IPS-18c (cell line): Measurements from ENCODE around the gene ASRGL1.
"Not testable (repeated sequence)": the region's sequence is repeated elsewhere in the genome, so short reads cannot be mapped to it uniquely, and the experiment has no call there.

ENCODE experiments used
- H3K4me3 ChIP-seq: 2 replicates; pipeline ENCODE4 v1.7.0; 2013; ENCODE audit warnings: low read depth, mild to moderate bottlenecking, low read length, moderate library complexity; ENCODE audit not compliant: insufficient read depth
- H3K9me3 ChIP-seq: one replicate; pipeline ENCODE4 v1.6.1; 2013; ENCODE audit warnings: mild to moderate bottlenecking, low read length, moderate library complexity; ENCODE audit not compliant: control insufficient read depth, insufficient read depth

ASRGL1 gene

DNA sequence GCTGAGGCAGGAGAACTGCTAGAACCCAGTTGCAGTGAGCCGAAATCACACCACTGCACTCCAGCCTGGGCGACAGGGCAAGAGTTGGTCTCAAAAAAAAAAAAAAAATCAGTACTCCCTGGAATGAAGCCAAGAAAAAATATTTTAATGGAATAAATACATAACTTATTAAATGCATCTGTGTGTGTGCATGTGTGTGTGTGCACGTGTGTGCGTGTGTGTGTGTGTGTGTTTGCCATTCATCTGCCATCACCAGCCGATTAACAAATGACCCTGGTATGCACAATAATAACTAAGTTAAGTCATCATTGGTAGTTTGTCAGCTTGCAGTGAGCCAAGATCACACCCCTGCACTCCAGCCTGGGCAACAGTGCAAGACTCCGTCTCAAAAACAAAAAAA, 46.6 kb downstream of the ASRGL1 start:
- no peak overlapping the region for H3K4me3 ChIP-seq

GRCh38 chr11:62386083-62386482, 48.8 kb downstream of the ASRGL1 start:
- not testable (repeated sequence) for H3K9me3 ChIP-seq, H3K4me3 ChIP-seq

More for the DNA sequence above, 46.6 kb downstream of the ASRGL1 start:
- H3K9me3 ChIP-seq: no peaks in the 10 kb centered on the region

DNA sequence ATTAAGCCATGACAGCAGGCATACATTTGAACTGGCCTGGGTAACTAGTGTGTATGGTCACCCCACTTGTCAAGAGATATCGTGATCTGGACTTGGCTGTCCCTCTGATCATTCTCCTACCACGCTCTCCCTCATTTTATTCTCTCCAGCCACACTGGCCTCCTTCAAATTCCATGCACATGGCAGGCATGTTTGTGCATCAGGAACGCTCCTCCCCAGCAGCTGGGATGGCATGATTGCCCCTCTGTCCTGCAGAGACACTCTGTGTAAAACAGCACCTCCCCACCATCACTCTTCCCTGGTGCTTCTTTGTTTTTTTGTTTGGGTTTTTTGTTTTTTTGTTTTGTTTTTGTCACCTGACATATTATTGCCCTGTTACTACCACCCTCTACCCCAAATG, 50.1 kb downstream of the ASRGL1 start:
- no peaks in the 10 kb centered on the region for H3K9me3 ChIP-seq

GRCh38 chr11:62388999-62389398, 51.8 kb downstream of the ASRGL1 start:
- H3K4me3 ChIP-seq: no peak overlapping the region

More for the DNA sequence above, 50.1 kb downstream of the ASRGL1 start:
- H3K4me3 ChIP-seq: no peak overlapping the region

DNA sequence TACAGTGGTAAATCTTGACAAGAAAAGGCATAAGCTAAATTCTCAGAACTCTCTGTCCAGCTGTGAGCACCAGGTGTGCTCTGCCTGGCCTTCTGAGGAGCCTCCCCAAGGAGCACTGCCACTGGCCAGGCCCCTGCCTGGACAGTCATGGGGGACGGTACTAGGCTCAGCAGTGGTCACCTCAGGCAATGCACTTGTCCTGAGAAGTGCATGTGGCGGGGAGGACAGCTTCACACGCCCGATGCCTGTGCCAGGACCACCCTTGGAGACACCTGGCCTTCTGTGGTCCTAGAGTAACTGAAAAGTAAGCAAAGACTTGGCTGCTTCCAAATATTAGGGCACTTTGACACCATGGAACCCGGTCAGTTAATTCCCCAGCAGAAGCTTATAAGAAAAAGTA, 53.0 kb downstream of the ASRGL1 start:
- no peak overlapping the region for H3K4me3 ChIP-seq
- H3K9me3 ChIP-seq: no peaks in the 10 kb centered on the region

More at GRCh38 chr11:62388999-62389398, 51.8 kb downstream of the ASRGL1 start:
- no peaks in the 10 kb centered on the region for H3K9me3 ChIP-seq

GRCh38 chr11:62390722-62391121, 53.5 kb downstream of the ASRGL1 start:
- Histone ChIP-seq H3K4me3 (no peak overlapping the region), H3K9me3 (no peaks in the 10 kb centered on the region)

DNA sequence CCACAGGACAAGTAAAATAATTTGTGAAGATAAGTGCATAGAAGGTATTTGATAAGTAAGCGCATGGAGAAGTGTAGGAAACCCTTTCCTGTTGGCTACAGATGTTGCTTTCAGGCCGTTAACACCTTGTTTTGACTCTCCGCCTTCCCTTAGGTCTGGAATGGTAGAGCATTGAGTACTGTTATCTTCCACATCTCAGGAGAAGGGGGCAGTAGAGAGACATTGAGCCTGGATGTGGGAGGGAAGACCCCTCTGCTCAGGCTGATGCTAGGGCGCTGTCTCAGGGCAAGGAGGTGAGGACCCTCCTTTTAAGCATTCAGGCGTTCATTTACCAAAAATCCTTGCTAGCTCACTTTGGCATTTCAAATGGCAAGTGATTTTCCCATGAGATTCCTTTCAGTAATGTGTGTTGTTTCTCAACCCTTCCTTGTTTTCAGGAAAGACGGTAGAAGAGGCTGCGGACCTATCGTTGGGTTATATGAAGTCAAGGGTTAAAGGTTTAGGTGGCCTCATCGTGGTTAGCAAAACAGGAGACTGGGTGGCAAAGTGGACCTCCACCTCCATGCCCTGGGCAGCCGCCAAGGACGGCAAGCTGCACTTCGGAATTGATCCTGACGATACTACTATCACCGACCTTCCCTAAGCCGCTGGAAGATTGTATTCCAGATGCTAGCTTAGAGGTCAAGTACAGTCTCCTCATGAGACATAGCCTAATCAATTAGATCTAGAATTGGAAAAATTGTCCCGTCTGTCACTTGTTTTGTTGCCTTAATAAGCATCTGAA, 54.6 kb downstream of the ASRGL1 start:
- H3K4me3 ChIP-seq: no peak overlapping the region
- no peaks in the 10 kb centered on the region for H3K9me3 ChIP-seq

- no peaks in the 10 kb centered on the region for H3K9me3 ChIP-seq
- H3K4me3 ChIP-seq: no peak overlapping the region
These were observed 55.3 kb downstream of the ASRGL1 start for GRCh38 chr11:62392506-62392905.

DNA sequence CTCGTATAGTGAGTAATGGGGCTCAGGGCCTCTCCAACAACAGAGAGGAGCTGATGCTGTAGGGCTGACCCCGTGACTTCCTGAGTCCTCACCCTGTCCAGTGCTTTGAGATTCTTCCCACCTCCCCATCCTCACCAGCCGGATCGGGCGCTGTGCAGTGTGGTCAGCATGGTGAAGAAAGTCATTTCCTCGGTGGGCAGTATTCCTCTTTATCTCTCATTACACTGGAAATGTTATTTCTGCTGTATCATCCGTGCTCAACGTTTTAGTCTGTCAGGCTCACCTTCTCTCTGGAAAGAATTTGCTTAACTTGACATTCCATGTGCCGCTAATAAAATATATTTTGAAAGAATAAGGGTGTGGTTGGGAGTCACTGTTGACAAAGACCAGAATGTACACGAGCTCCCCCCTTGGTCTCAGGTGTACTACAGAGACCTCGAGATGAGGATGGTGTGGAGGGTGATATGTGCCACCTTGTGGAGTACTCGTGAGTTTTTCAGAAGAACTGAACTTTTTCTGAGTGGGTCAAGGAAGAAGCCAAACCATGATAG, 55.9 kb downstream of the ASRGL1 start:
- H3K4me3 ChIP-seq: no peak overlapping the region
- H3K9me3 ChIP-seq: no peaks in the 10 kb centered on the region

DNA sequence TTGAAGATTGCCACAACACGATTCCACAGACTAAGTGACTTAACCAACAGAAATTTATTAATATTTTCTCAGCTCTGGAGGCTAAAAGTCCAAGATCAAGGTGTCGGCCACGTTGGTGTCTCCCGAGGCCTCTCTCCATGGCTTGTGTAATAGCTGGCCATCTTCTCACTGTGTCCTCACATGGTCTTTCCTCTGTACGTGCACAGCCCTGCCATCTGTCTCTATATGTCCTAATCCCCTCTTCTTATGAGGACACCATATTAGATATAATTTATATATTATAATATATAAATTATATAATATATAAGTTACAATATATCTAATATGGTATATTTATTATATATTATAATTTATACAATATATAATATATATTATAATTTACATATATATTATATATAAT, 56.5 kb downstream of the ASRGL1 start:
- Histone ChIP-seq H3K9me3 (no peaks in the 10 kb centered on the region), H3K4me3 (no peak overlapping the region)

DNA sequence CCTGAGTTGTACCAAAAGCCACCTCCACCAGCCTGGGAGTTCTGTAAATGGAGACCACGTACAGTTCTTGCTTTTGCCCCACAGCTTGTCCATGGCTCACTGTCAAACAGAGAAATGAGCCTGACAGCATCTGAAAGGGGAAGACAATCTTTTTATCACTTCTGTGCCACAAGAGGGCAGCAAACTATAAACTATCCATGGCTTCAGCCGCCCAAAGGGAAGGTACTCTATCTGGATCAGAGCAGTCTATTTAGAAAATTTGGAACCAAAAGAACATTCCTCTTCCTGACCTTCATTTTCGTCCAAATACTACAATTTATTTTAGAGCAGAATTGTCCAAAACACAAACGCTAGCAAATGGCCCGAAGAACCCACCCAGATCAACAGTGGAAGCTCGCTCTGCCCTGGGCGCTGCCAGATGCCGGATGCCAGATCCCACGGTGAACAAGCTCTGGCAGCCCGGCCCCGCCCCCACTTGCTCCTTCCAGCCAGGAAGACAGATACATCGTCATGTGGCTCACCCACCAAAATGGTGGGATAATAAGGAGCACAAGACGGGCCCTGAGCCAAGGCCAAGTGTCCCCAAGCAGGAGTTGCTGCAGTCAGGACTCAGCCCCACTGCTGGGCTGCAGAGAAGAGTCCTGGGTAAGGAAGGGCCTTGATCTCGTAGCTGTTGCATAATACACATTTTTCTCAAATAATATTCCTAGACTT, 57.7 kb downstream of the ASRGL1 start:
- Histone ChIP-seq H3K4me3 (no peak overlapping the region), H3K9me3 (no peaks in the 10 kb centered on the region)

- H3K4me3 ChIP-seq: no peak overlapping the region
- H3K9me3 ChIP-seq: no peaks in the 10 kb centered on the region
These were observed 58.8 kb downstream of the ASRGL1 start for GRCh38 chr11:62395885-62396551.

- H3K9me3 ChIP-seq: no peaks in the 10 kb centered on the region
- H3K4me3 ChIP-seq: no peak overlapping the region
These were observed 61.1 kb downstream of the ASRGL1 start for GRCh38 chr11:62398011-62398994.

GRCh38 chr11:62399172-62399877, 62.1 kb downstream of the ASRGL1 start:
- H3K9me3 ChIP-seq: no peaks in the 10 kb centered on the region
- H3K4me3 ChIP-seq: no peak overlapping the region

GRCh38 chr11:62399878-62400266, 62.6 kb downstream of the ASRGL1 start:
- Histone ChIP-seq H3K9me3 (no peaks in the 10 kb centered on the region), H3K4me3 (no peak overlapping the region)

DNA sequence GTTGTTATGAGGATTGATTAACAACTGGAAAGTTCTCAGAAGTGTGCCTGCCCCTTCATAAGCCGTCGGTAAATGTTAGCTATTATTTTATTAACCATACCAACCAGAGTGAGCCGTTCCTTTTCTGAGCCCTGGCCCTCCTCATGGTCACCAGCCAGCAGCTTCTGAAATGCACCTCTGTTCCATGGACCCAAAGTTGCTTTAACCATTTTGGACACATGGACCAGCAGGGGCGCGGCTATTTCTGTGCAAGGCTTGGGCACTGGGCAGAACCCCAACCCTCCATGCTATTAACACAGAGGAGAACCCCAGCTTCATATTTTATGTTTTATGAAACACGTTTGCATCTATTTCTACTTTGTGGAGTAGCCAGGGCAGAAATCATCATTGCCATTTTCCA, 63.0 kb downstream of the ASRGL1 start:
- no peaks in the 10 kb centered on the region for H3K9me3 ChIP-seq
- H3K4me3 ChIP-seq: no peak overlapping the region
